Stimulated activated CD8-positive, alpha-beta memory T cell treated with anti-CD3 and anti-CD28 coated beads, Interleukin-2, amount 100 ng/mL, for 48 hours (primary cell): Measurements from ENCODE around the gene ANKRD33B.
"Not testable (repeated sequence)": the region's sequence is repeated elsewhere in the genome, so short reads cannot be mapped to it uniquely, and the experiment has no call there.

Source experiments
- DNase-seq, 2 donors: peaks; one replicate each; pipeline ENCODE4 v3.0.0-alpha.2; 2020; ENCODE audit warnings: low read depth in 2 of 2

The ANKRD33B gene

GRCh38 chr5:10593531-10594181 lies 29.8 kb downstream of the ANKRD33B start:
- DNase-seq: no peak

DNA sequence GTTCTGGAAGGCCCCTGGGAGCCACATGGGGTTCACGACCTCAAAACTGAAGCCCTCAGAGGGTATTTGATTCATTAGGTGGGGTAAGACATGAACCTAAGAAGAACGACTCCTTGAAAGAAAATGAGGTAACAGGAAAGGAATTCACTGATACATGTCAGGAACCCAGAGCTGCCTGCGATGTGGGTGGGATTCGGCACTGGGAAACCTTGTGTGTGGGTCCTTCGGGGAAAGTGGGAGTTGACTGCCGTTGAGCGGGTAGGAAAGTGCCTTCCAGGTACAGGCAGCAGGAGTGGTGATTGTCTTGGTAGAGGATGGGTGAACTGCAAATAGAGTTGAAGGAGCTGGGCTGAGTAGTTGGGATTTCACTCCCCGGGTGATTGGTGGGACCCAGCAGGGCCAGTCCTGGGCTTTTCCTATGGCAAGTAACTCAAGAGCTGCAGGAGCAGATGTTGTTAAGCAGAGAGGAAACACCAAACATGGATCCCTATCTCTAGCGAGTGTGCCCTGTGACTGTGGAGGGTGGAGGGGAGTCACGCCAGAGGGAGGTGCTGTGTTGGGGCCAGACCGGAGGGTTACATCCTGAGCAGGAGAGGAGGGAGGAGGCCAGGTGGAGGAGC lies 30.8 kb downstream of the ANKRD33B start:
- no peak for DNase-seq

DNA sequence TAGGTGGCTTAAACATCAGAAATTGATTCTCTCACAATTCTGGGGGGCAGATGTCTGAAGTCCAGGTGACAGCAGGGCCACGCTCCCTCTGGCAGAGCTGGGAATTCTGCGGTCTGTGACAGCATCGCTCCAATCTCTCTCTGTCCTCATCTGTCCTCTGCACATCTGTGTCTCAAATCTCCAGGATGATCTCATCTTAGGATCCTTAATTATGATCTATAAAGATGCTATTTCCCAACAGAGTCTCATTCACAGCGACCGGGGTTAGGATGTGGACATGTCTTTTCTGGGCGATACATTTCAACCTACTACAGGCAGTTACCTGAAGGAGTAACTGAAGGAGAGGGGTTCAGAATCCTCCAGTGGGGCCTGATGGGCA lies 31.4 kb downstream of the ANKRD33B start:
- no peak for DNase-seq

GRCh38 chr5:10595672-10596309 lies 31.9 kb downstream of the ANKRD33B start:
- DNase-seq: peak; percentile 20 to 23

DNA sequence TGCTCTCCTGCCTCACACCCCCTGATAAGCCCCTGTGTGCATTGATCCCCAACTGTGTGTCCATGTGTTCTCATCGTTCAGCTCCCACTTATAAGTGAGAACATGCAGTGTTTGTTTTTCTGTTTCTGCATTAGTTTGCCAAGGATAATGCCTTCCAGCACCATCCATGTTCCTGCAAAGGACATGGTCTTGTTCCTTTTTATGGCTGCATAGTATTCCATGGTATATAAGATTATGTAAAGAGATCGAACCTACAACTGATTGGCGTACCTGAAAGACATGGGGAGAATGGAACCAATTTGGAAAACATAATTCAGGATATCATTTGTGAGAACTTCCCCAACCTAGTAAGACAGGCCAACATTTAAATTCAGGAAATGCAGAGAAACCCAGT lies 32.4 kb downstream of the ANKRD33B start:
- no peak for DNase-seq

DNA sequence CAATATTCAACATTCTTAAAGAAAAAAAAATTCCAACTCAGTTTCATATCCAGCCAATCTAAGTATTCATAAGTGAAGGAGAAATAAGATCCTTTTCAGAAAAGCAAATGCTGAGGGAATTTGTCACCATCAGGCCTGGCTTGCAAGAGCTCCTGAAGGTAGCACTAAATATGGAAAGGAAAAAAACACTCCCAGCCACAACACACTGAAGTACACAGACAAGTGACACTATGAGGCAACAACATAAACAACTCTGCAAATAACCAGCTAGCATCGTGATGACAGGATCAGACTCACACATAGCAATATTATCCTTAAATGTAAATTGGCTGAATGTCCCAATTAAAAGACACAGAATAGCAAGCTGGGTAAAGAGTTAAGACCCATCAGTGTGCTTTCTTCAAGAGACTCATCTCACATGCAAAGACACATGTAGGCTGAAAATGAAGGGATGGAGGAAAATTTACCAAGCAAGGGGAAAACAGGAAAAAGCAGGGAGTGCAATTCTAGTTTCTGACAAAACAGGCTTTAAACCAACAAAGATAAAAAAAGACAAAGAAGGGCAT lies 33.1 kb downstream of the ANKRD33B start:
- DNase-seq: no peak

- DNase-seq: no peak
These were observed 35.2 kb downstream of the ANKRD33B start for GRCh38 chr5:10599113-10599512.

- no peak for DNase-seq
These were observed 36.0 kb downstream of the ANKRD33B start for GRCh38 chr5:10599862-10600284.

DNA sequence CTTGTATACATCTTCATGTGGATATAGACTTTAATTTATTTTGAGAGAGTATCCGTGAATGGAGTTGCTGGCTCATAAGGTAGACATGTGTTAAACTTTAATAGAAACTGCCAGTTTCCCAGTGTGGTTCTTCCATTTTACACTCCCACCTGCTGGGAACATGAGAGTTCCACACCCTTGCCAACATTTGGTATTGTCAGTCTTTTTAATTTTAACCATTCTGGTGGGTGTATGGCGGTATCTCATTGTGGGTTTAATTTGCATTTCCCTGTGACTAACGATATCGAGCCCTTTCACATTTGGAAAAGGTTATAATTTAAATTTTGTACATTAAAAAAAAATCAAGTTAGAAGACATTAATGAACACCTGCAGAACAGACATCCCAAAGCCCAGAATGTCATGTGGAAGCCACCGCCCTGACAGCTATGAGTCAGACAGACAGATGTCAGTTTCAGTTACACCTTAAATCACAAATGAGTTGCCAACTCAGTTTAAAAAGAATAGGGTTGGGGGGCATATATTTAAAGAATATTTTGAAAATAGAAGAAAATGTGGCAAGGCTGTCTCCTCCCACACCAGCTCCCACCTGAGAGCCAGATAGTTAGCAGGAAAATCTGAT lies 36.9 kb downstream of the ANKRD33B start:
- DNase-seq: no peak

- DNase-seq: no peak
These were observed 37.6 kb downstream of the ANKRD33B start for GRCh38 chr5:10601246-10602030.

- DNase-seq: no peak
These were observed 38.3 kb downstream of the ANKRD33B start for GRCh38 chr5:10602031-10602806.

DNA sequence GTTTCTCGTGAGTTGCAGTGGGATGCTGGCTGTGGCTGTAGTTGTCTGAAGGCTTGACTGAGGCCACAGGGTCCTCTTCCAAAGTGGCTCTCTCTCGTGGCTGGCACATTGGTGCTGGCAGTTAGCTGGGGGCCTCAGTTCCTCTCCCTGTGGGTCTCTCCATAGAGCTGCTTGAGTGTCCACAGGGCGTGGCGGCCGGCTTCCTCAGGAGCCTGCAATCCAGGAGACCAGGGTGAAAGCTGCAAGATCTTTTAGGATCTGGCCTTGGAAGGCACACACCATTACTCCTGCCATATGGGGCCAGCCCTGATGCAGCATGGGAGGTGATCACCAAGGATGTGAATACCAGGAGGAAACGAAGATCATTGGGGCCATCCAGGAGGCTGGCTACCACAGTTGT lies 41.1 kb downstream of the ANKRD33B start:
- DNase-seq: no peak

- DNase-seq: not testable (repeated sequence)
These were observed 42.8 kb downstream of the ANKRD33B start for GRCh38 chr5:10606632-10607022.

- no peak for DNase-seq
These were observed 43.3 kb downstream of the ANKRD33B start for GRCh38 chr5:10607023-10607665.

DNA sequence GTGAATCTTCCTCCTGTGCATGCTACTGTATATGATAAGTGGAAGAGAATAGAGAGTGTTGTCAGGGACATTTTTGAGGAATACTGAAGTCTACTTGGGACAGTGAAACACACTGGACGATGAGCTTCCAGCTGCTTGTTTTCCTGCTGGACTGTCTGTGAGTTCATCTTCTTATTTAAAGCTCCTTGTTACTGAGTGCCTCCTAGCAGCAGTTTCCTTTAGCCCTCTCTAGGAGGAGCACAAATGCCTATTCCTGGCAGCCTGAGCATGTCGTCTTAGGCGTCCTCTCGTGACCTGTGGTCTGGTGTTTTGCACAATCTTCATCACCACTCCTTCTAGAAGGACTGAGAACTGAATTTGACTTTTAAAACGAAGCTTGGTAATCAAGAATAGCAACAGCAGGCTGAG lies 43.8 kb downstream of the ANKRD33B start:
- no peak for DNase-seq

- not testable (repeated sequence) for DNase-seq
These were observed 44.2 kb downstream of the ANKRD33B start for GRCh38 chr5:10608081-10608480.

DNA sequence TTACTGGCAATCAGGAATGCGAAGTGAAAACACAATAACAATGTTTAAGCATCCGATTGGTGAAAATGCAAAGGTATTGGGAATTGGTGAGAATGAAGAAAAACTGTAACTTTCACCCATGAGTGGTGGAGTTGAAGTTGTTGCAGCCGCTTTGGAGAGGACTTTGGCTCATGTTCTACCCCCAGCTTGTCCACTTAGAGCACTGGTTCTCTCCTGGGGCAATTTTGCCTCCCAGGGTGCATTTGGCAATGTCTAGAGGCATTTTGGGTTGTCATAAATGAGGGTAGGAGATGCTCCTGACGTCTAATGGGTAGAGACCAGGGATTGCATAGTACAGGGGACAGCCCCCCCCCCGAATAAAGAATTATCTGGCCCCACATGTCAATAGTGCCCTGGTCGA lies 46.2 kb downstream of the ANKRD33B start:
- DNase-seq: no peak

DNA sequence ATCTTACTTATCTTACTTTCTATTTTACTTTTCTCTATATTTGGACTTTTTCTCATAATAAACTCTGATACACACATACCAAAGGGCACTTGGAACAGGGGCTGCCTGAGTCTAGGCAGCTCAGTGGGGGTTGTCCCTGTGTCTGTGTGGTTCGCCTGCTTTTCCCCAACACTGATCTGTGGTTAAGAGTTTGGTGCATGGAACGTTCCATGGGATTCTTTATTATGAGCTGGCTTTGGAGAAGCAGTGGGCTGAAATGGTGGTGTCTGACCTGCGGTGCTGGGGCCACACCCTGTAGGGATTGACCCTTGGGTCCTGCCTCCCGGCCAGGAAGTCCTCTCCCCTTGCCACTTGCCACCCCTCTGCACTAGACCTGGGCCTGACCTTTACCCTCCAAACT lies 47.4 kb downstream of the ANKRD33B start:
- DNase-seq: no peak

DNA sequence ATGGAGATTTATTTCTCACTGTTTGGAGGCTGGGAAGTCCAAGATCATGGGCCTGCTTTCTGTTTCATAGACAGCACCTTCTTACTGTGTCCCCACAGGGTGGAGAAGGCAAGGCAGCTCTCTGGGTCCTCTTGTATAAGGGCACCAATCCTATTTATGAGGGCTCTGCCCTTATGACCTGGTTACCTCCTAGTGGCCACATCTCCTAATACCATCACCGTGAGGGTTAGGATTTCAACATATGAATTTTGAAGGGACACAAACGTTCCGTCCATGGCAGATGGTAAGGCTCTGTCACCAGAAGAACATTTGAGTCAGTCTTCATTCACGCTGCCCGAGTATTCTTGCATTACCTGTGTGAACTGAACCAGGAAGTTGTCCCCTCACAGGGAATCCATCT lies 48.4 kb downstream of the ANKRD33B start:
- DNase-seq: no peak

DNA sequence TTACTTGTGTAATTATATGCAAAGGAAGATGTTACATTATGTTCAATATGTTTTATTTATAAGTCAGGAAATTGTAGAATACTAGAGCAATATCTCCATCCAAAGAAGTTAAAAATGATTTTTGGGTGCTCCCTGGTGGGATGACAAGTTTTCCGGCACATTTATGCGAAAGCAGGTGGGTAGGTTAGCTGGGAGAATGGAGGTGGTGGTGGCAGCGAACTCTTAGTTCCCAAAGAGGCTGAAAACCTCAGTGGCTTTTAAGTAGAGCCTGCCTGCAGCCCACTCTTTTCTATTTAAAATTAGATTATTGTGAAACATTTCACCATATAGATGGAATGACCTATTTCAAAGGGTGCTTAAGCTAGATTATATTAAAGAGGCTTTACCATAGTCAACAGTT lies 51.8 kb downstream of the ANKRD33B start:
- no peak for DNase-seq
